ENCODE data around the gene LAS1L.

The LAS1L gene

GRCh38 chrX:65516756-65517155 is 17.8 kb downstream of the LAS1L start:
- H3K4me3 ChIP-seq (ENCODE audit: low read depth, low read length) = no peak overlapping the region
- no peak for TF ChIP-seq CTCF (IDR thresholded peaks at IDR 0.05; ENCODE audit: low read depth, low read length)

- H3K4me3 ChIP-seq (ENCODE audit: low read depth, low read length) = no peak overlapping the region
- TF ChIP-seq CTCF (IDR thresholded peaks at IDR 0.05; ENCODE audit: low read depth, low read length) = no peak
Measured at GRCh38 chrX:65513610-65514009, 21.0 kb downstream of the LAS1L start.

DNA sequence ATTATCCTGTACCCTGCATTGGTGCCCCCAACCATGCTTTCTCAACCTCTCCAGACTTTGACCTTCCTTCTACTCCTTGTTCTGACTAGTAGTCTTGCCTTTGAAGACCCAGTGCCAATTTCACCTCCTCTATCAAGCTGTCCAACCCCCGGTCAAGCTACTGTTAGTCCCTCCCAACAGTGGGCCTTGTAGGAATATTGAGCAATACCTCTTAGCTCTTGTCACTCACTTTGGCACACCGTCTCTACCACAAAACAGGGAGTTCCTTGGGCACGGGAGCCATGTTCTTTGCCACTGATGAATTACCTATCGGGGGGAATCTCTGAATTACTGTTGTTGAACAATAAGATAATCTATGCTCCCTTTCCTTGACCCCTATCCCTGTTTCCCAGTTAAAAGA is 25.2 kb downstream of the LAS1L start:
- no peak for TF ChIP-seq CTCF (IDR thresholded peaks at IDR 0.05; ENCODE audit: low read depth, low read length)
- no peak overlapping the region for H3K4me3 ChIP-seq (ENCODE audit: low read depth, low read length)

DNA sequence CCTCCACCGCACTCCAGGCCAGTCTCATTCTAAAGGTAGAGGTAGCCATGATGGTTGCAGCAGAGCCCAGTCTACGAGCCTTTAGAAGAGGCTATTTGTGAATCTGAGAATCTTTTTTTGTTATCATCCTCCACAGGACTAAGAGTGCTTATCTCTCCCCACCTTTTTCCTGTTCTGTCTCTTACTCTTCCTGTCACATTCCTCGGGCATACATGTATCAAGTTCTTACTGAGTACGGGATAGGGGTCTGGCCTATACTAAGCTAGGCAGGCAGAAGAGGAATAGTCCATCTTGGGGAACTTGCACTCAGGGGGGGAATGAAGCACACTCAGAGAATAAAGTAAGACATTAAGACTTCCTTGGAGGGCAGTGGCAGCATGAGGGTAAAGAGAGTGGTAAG is 25.7 kb downstream of the LAS1L start:
- no peak overlapping the region for H3K4me3 ChIP-seq (ENCODE audit: low read depth, low read length)
- no peak for TF ChIP-seq CTCF (IDR thresholded peaks at IDR 0.05; ENCODE audit: low read depth, low read length)

GRCh38 chrX:65502618-65503017 is 32.0 kb downstream of the LAS1L start:
- TF ChIP-seq CTCF (IDR thresholded peaks at IDR 0.05; ENCODE audit: low read depth, low read length) = no peak
- no peak overlapping the region for H3K4me3 ChIP-seq (ENCODE audit: low read depth, low read length)

DNA sequence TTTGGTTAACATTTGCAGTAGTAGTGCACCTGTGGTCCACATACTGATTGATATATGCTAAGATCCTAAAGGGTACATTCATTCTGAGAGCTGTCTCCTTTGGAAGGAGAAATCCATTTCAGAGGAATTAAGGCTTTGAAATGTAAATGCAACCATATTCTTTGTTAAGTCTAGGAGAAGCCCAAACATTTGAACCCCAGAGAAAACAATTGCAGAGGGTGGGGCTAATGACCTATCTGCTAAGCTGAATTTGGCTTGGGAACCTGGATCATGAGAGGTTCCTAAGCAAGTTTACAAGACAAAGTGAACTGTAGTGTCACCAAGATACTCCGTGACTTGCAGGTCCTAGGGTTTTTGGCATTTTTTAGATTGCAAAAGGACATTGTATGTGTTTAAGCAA is 41.2 kb downstream of the LAS1L start:
- no peak overlapping the region for H3K4me3 ChIP-seq (ENCODE audit: low read depth, low read length)
- TF ChIP-seq CTCF (IDR thresholded peaks at IDR 0.05; ENCODE audit: low read depth, low read length) = no peak

DNA sequence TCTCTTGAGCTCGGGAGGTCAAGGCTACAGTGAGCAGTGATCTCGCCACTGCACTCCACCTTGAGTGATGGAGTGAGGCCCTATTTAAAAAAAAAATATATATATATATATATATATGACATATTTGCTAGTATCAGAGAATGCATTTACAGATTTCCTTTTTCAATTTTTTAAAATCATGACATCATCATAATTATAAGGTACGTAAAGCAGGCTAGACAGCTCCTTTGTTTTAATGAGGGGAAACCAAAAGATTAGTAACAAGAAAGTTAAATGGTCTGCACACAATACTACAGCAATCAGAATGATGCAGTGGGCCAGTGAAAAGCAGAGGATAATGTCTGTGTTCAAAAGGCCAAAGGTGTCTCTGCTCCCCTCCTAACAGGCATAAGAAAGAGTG is 43.0 kb downstream of the LAS1L start:
- TF ChIP-seq CTCF (IDR thresholded peaks at IDR 0.05; ENCODE audit: low read depth, low read length) = no peak
- H3K4me3 ChIP-seq (ENCODE audit: low read depth, low read length) = no peak overlapping the region
